A673 (cell line): ENCODE data around the gene AATK. TPM values are rescaled to one million over a fixed set of nuclear protein-coding genes. Genes with fewer than 3 reads are reported as not detected.

Experiments used
- BruUV-seq: library from RNA; stranded (reverse); fragments of 400-500 nt; replicated peaks from 2 replicates; lab custom pipeline; 2021; lab: Mats Ljungman, UMichigan
- CTCF ChIA-PET: fragments of 300-600 bp; sonication (Branson Sonifier 250); formaldehyde crosslinking; loops from one replicate; lab custom pipeline; 2022; ENCODE audit warnings: antibody characterized with exemption; lab: Charles Lee
- POLR2A ChIA-PET: fragments of 300-600 bp; sonication (Branson Sonifier 250); formaldehyde crosslinking; loops from one replicate; lab custom pipeline; 2022; ENCODE audit warnings: antibody characterized with exemption; ENCODE audit not compliant: low non-redundant PET; lab: Charles Lee
- DNase-seq: peaks from one replicate; pipeline ENCODE4 v3.0.0-alpha.2; 2015; ENCODE audit warnings: low spot score
- H3K27ac ChIP-seq: fragments of 200-600 bp; sonication (generic); 2 replicates; pipeline ENCODE4 v1.5.1; 2016; ENCODE audit warnings: mixed run types, low read depth, mild to moderate bottlenecking, mixed read lengths, antibody characterized with exemption, low read length; ENCODE audit not compliant: poor library complexity, severe bottlenecking
- H3K27me3 ChIP-seq: fragments of 200-600 bp; sonication (generic); replicated peaks from 2 replicates; pipeline ENCODE4 v1.6.1; 2017; ENCODE audit warnings: mixed run types, low read depth, mild to moderate bottlenecking, mixed read lengths, antibody characterized with exemption, low read length; ENCODE audit not compliant: insufficient read depth, poor library complexity
- H3K36me3 ChIP-seq: fragments of 200-600 bp; sonication (generic); 2 replicates; pipeline ENCODE4 v1.6.1; 2016; ENCODE audit warnings: mixed run types, mild to moderate bottlenecking, mixed read lengths, antibody characterized with exemption, low read length; ENCODE audit not compliant: insufficient read depth, poor library complexity, severe bottlenecking
- H3K4me1 ChIP-seq: fragments of 200-600 bp; sonication (generic); 2 replicates; pipeline ENCODE4 v1.6.1; 2017; ENCODE audit warnings: mixed run types, mild to moderate bottlenecking, mixed read lengths, antibody characterized with exemption, low read length; ENCODE audit not compliant: insufficient read depth, poor library complexity, severe bottlenecking
- H3K4me3 ChIP-seq: fragments of 200-600 bp; sonication (generic); 2 replicates; pipeline ENCODE4 v1.5.1; 2016; ENCODE audit warnings: low read depth, mixed run types, mild to moderate bottlenecking, mixed read lengths, low read length; ENCODE audit not compliant: poor library complexity, severe bottlenecking
- H3K9me3 ChIP-seq: fragments of 200-600 bp; sonication (generic); 2 replicates; pipeline ENCODE4 v1.6.1; 2016; ENCODE audit warnings: mixed run types, low read depth, mild to moderate bottlenecking, mixed read lengths, antibody characterized with exemption, low read length; ENCODE audit not compliant: poor library complexity, severe bottlenecking
- CTCF ChIP-seq: fragments of 300-800, 200-600 bp; sonication (generic); conservative IDR thresholded peaks from 2 replicates; pipeline ENCODE4 v1.5.1; 2017; ENCODE audit warnings: low read depth, mild to moderate bottlenecking, antibody characterized with exemption, low read length, moderate library complexity, mixed read lengths
- EZH2 ChIP-seq: fragments of 200-600 bp; sonication (generic); IDR thresholded peaks from 2 replicates; pipeline ENCODE4 v1.6.1; 2017; ENCODE audit warnings: borderline replicate concordance, low read depth, mild to moderate bottlenecking, mixed read lengths, antibody characterized with exemption, low read length; ENCODE audit not compliant: poor library complexity, severe bottlenecking
- intact Hi-C: fragments of 100-400 bp; cut with micrococcal nuclease; formaldehyde crosslinking; loops from one replicate; pipeline ENCODE4 v1.10.0; 2022; ENCODE audit not compliant: unreplicated experiment
- total RNA-seq: library from RNA; stranded (reverse); gene quantifications from 2 replicates; pipeline ENCODE4 v1.2.3, GENCODE V29; 2021

Gene AATK
- total RNA-seq, 1 experiment from 2014 or later = 0.90 TPM

- Histone ChIP-seq H3K36me3 (no peaks in the 10 kb centered on the region), H3K27me3 (no peaks in the 10 kb centered on the region), H3K4me1 (peaks cover 21% of the 10 kb centered on the region), H3K9me3 (no peaks in the 10 kb centered on the region), H3K27ac (no peak overlapping the region), H3K4me3 (no peak overlapping the region)
- no peak for TF ChIP-seq CTCF
- no peak for TF ChIP-seq EZH2
- CTCF ChIA-PET = no interaction called here
- POLR2A ChIA-PET = interaction anchor here (0.6 kb wide), 1 partner anchor 672 kb away, joined by 6 read pairs; no protein-coding TSS in a partner anchor
- BruUV-seq = no TSS peak
- intact Hi-C loops = no loop called here
- no peak for DNase-seq
These were observed 50.1 kb downstream of the AATK start for GRCh38 chr17:81115749-81116464.

GRCh38 chr17:81115219-81115618 is 50.8 kb downstream of the AATK start:
- TF ChIP-seq CTCF (no peak), EZH2 (no peak)
- ChIA-PET CTCF (no interaction called here), POLR2A (no interaction called here)
- Histone ChIP-seq H3K4me1 (peaks cover 27% of the 10 kb centered on the region), H3K4me3 (no peak overlapping the region), H3K27me3 (no peaks in the 10 kb centered on the region), H3K36me3 (no peaks in the 10 kb centered on the region), H3K9me3 (no peaks in the 10 kb centered on the region), H3K27ac (no peak overlapping the region)
- intact Hi-C loops = no loop called here
- no TSS peak for BruUV-seq
- no peak for DNase-seq

- Histone ChIP-seq H3K27me3 (no peaks in the 10 kb centered on the region), H3K4me1 (peaks cover 27% of the 10 kb centered on the region), H3K4me3 (no peak overlapping the region), H3K9me3 (no peaks in the 10 kb centered on the region), H3K36me3 (no peaks in the 10 kb centered on the region), H3K27ac (no peak overlapping the region)
- intact Hi-C loops = no loop called here
- BruUV-seq = no TSS peak
- no peak for DNase-seq
- ChIA-PET CTCF (no interaction called here), POLR2A (no interaction called here)
- TF ChIP-seq EZH2 (no peak), CTCF (no peak)
These were observed 51.5 kb downstream of the AATK start for GRCh38 chr17:81114351-81115093.
